ENCODE results near the gene MFN2.

MFN2 gene

GRCh38 chr1:11967028-11967547 lies 13.2 kb upstream of the MFN2 start:
- peaks cover 8% of the 10 kb centered on the region for H3K4me1 Mint-ChIP-seq
- peak; percentile 43 for TF ChIP-seq CTCF (IDR thresholded peaks at IDR 0.05)
- no peaks in the 10 kb centered on the region for H3K27me3 Mint-ChIP-seq (ENCODE audit: low read depth, poor library complexity)
- H3K9me3 Mint-ChIP-seq = no peaks in the 10 kb centered on the region
- H3K27ac Mint-ChIP-seq = peak overlapping the region; percentile 94
- DNase-seq = no peak
- peaks cover 17% of the 10 kb centered on the region for H3K36me3 Mint-ChIP-seq (ENCODE audit: low read depth)
- no peak overlapping the region for H3K4me3 Mint-ChIP-seq

- Mint-ChIP-seq H3K27me3 (ENCODE audit: low read depth, poor library complexity) (no peaks in the 10 kb centered on the region), H3K27ac (no peak overlapping the region), H3K4me3 (no peak overlapping the region), H3K4me1 (peaks cover 8% of the 10 kb centered on the region), H3K9me3 (no peaks in the 10 kb centered on the region), H3K36me3 (ENCODE audit: low read depth) (peaks cover 23% of the 10 kb centered on the region)
- no peak for DNase-seq
- TF ChIP-seq CTCF (IDR thresholded peaks at IDR 0.05) = no peak
These were observed 9.6 kb upstream of the MFN2 start for GRCh38 chr1:11970441-11971185.

GRCh38 chr1:11977625-11978024 lies 2.6 kb upstream of the MFN2 start:
- H3K36me3 Mint-ChIP-seq (ENCODE audit: low read depth) = peaks cover 31% of the 10 kb centered on the region
- H3K4me3 Mint-ChIP-seq = no peak overlapping the region
- no peaks in the 10 kb centered on the region for H3K27me3 Mint-ChIP-seq (ENCODE audit: low read depth, poor library complexity)
- DNase-seq = no peak
- TF ChIP-seq CTCF (IDR thresholded peaks at IDR 0.05) = no peak
- no peak overlapping the region for H3K27ac Mint-ChIP-seq
- H3K9me3 Mint-ChIP-seq = no peaks in the 10 kb centered on the region
- H3K4me1 Mint-ChIP-seq = peaks cover 27% of the 10 kb centered on the region

GRCh38 chr1:11978301-11978700 lies 1.9 kb upstream of the MFN2 start:
- no peaks in the 10 kb centered on the region for H3K9me3 Mint-ChIP-seq
- no peak overlapping the region for H3K27ac Mint-ChIP-seq
- H3K4me3 Mint-ChIP-seq = no peak overlapping the region
- peaks cover 28% of the 10 kb centered on the region for H3K4me1 Mint-ChIP-seq
- DNase-seq = no peak
- H3K27me3 Mint-ChIP-seq (ENCODE audit: low read depth, poor library complexity) = no peaks in the 10 kb centered on the region
- peaks cover 31% of the 10 kb centered on the region for H3K36me3 Mint-ChIP-seq (ENCODE audit: low read depth)
- TF ChIP-seq CTCF (IDR thresholded peaks at IDR 0.05) = no peak

- Mint-ChIP-seq H3K4me1 (peaks cover 33% of the 10 kb centered on the region), H3K4me3 (peak overlapping the region; percentile 99), H3K9me3 (no peaks in the 10 kb centered on the region), H3K27ac (peak overlapping the region; percentile 73), H3K36me3 (ENCODE audit: low read depth) (peaks cover 31% of the 10 kb centered on the region), H3K27me3 (ENCODE audit: low read depth, poor library complexity) (no peaks in the 10 kb centered on the region)
- no peak for TF ChIP-seq CTCF (IDR thresholded peaks at IDR 0.05)
- no peak for DNase-seq
These were observed 1.0 kb upstream of the MFN2 start for GRCh38 chr1:11979028-11979850.

All from nephron progenitor cell (in vitro differentiated cells).